ENCODE data around the gene ENPP1.

DNA sequence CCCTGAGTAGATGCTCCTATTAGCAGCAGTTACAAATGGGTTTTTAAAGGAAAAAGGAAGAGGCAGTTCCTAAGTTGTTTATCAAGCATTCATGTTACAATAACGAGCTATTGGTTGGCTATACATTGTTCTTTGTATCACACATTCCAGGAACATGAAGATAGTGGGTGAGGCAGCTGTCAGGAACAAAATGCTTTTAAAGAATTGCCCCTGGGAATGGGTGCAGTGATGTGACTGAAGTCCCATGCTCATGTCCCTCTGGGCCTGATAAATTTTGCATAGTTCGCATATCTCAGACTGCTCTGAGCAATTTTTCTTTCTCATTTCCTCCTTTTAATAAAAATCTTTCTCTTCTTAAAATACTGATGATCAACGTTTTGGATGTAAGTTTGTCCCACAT, 3.7 kb downstream of the ENPP1 start:
- TF ChIP-seq, protein P1, sequence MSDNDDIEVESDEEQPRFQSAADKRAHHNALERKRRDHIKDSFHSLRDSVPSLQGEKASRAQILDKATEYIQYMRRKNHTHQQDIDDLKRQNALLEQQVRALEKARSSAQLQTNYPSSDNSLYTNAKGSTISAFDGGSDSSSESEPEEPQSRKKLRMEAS (IDR thresholded peaks at IDR 0.05; ENCODE audit: insufficient read depth, insufficient read length), result no peak
- TF ChIP-seq POLR2AphosphoS5 (IDR thresholded peaks at IDR 0.05; ENCODE audit: insufficient read depth, low read depth, low read length) (no peak), POLR2A (IDR thresholded peaks at IDR 0.05; ENCODE audit: low read depth, low read length) (no peak), EZH2 (IDR thresholded peaks at IDR 0.05; ENCODE audit: borderline replicate concordance, low read depth, low read length, severe bottlenecking) (no peak)
- TF ChIP-seq, protein P2, sequence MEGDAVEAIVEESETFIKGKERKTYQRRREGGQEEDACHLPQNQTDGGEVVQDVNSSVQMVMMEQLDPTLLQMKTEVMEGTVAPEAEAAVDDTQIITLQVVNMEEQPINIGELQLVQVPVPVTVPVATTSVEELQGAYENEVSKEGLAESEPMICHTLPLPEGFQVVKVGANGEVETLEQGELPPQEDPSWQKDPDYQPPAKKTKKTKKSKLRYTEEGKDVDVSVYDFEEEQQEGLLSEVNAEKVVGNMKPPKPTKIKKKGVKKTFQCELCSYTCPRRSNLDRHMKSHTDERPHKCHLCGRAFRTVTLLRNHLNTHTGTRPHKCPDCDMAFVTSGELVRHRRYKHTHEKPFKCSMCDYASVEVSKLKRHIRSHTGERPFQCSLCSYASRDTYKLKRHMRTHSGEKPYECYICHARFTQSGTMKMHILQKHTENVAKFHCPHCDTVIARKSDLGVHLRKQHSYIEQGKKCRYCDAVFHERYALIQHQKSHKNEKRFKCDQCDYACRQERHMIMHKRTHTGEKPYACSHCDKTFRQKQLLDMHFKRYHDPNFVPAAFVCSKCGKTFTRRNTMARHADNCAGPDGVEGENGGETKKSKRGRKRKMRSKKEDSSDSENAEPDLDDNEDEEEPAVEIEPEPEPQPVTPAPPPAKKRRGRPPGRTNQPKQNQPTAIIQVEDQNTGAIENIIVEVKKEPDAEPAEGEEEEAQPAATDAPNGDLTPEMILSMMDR (IDR thresholded peaks at IDR 0.05; ENCODE audit: extremely low read depth in 1 of 2, insufficient read depth in 1 of 2, low read depth in 1 of 2, low read length in 2 of 2), result no peak
